ENCODE data around the gene JAZF1. TPM values are rescaled to one million over a fixed set of nuclear protein-coding genes. Genes with fewer than 3 reads are reported as not detected.

The JAZF1 gene
- total RNA-seq, 1 experiment from 2014 or later, result 9.1 TPM

DNA sequence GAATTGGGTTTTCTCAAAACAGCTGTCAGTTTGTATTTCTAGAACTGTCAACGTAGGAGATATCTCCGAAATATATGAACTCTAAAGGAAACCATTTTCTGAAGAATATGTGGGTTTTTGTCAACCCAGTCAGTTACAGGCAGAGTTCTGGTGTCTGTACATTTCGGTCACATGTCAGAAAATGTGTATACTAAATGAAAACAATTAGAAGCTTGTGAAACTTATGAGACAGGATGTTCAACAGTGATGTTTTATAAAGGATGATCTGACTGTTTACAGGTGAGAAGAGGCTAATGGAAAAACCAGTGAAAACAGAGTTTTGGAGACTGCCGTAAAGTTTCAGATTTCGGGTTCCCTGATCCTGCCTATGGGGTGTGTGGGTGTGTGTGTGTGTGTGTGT is 6.2 kb downstream of the JAZF1 start:
- no CpG with 5 or more reads among the region's 5 CpGs for WGBS (ENCODE audit: extremely low coverage, insufficient read length, low lambda C conversion rate)
- Histone ChIP-seq H3K79me1 (ENCODE audit: insufficient read depth, low read depth, low read length, poor library complexity, severe bottlenecking) (no peaks in the 10 kb centered on the region), H3K27me3 (ENCODE audit: insufficient read depth, low read length) (no peaks in the 10 kb centered on the region), H4K5ac (ENCODE audit: insufficient read length, low read depth, low read length) (no peak overlapping the region), H3K23ac (ENCODE audit: insufficient read length, low read depth, low read length) (no peak overlapping the region), H3K9ac (ENCODE audit: extremely low read depth, insufficient read length, low read length) (no peak overlapping the region), H3K4ac (ENCODE audit: low read depth, low read length) (no peak overlapping the region), H2BK15ac (ENCODE audit: low read depth, low read length) (no peak overlapping the region), H3K23me2 (ENCODE audit: insufficient read length, low read depth, low read length, poor library complexity, severe bottlenecking) (peaks cover 5% of the 10 kb centered on the region), H2BK5ac (ENCODE audit: insufficient read length, low read length) (no peak overlapping the region), H3K18ac (ENCODE audit: insufficient read length, low read depth, low read length) (no peak overlapping the region), H2AK5ac (ENCODE audit: insufficient read length, low read length) (no peak overlapping the region), H3K14ac (ENCODE audit: insufficient read depth, low read length) (no peak overlapping the region), H3K79me2 (ENCODE audit: insufficient read depth, low read length) (peaks cover 10% of the 10 kb centered on the region; the same call in 1 of the 2 replicates), H3K4me2 (ENCODE audit: insufficient read depth, insufficient read length, low read length) (no peak overlapping the region), H4K8ac (replicated peaks; ENCODE audit: insufficient read length, low read depth, low read length) (no peak overlapping the region), H4K91ac (ENCODE audit: insufficient read length, low read depth, low read length) (no peak overlapping the region), H2BK12ac (ENCODE audit: insufficient read length, low read depth, low read length) (no peak overlapping the region), H3T11ph (ENCODE audit: low read length) (no peak overlapping the region), H3K9me3 (ENCODE audit: control insufficient read depth, low read depth, low read length) (no peaks in the 10 kb centered on the region), H4K20me1 (ENCODE audit: control insufficient read depth, insufficient read depth, insufficient read length) (no peaks in the 10 kb centered on the region), H2BK120ac (ENCODE audit: low read depth, low read length, poor library complexity, severe bottlenecking) (no peak overlapping the region), H2AFZ (ENCODE audit: low read length) (no peak overlapping the region), H2BK20ac (ENCODE audit: low read depth, low read length, poor library complexity, severe bottlenecking) (no peak overlapping the region), H3K4me1 (ENCODE audit: insufficient read depth, low read length) (peaks cover 21% of the 10 kb centered on the region), H3K56ac (ENCODE audit: insufficient read length, low read depth, low read length) (no peak overlapping the region), H3K27ac (ENCODE audit: insufficient read length, low read depth, low read length) (no peak overlapping the region)
- no peak overlapping the region for H3K27ac Mint-ChIP-seq
- TF ChIP-seq, protein P1, sequence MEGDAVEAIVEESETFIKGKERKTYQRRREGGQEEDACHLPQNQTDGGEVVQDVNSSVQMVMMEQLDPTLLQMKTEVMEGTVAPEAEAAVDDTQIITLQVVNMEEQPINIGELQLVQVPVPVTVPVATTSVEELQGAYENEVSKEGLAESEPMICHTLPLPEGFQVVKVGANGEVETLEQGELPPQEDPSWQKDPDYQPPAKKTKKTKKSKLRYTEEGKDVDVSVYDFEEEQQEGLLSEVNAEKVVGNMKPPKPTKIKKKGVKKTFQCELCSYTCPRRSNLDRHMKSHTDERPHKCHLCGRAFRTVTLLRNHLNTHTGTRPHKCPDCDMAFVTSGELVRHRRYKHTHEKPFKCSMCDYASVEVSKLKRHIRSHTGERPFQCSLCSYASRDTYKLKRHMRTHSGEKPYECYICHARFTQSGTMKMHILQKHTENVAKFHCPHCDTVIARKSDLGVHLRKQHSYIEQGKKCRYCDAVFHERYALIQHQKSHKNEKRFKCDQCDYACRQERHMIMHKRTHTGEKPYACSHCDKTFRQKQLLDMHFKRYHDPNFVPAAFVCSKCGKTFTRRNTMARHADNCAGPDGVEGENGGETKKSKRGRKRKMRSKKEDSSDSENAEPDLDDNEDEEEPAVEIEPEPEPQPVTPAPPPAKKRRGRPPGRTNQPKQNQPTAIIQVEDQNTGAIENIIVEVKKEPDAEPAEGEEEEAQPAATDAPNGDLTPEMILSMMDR (conservative IDR thresholded peaks at IDR 0.05), result no peak
- H3K27me3 Mint-ChIP-seq (ENCODE audit: low read depth), result peaks cover 5% of the 10 kb centered on the region
- H3K4me1 Mint-ChIP-seq, result peaks cover 30 to 53% of the 10 kb centered on the region in 2 experiments
- H3K4me3 Mint-ChIP-seq, result no peak overlapping the region
- DNase-seq, result no peak
- no peaks in the 10 kb centered on the region for H3K36me3 Mint-ChIP-seq (ENCODE audit: insufficient read depth in 1 of 3, low read depth in 3 of 3)
- H3K9me3 Mint-ChIP-seq, result no peaks in the 10 kb centered on the region
